Muscle of leg (tissue), 11 donors: ENCODE measurements around the gene CDC123. TPM values are rescaled to one million over a fixed set of nuclear protein-coding genes. Genes with fewer than 3 reads are reported as not detected.

Source experiments
- DNase-seq: peaks from one replicate; pipeline ENCODE4 v3.0.0; 2013
- H3K27ac ChIP-seq: one replicate; pipeline ENCODE4 v1.5.1; 2013; ENCODE audit warnings: mild to moderate bottlenecking, low read length, control low read depth
- H3K27me3 ChIP-seq: one replicate; pipeline ENCODE4 v1.6.1; 2013; ENCODE audit warnings: low read length; ENCODE audit not compliant: control insufficient read depth, insufficient read depth
- H3K36me3 ChIP-seq: one replicate; pipeline ENCODE4 v1.6.1; 2013; ENCODE audit warnings: low read length; ENCODE audit not compliant: control insufficient read depth, insufficient read depth
- H3K4me1 ChIP-seq: one replicate; pipeline ENCODE4 v1.6.1; 2013; ENCODE audit warnings: low read length; ENCODE audit not compliant: control insufficient read depth, insufficient read depth
- H3K4me3 ChIP-seq: one replicate; pipeline ENCODE4 v1.5.1; 2013; ENCODE audit warnings: low read length, control low read depth
- H3K9me3 ChIP-seq: replicated peaks from 2 replicates; pipeline ENCODE4 v1.6.1; 2013; ENCODE audit warnings: low read depth, low read length; ENCODE audit not compliant: control insufficient read depth
- WGBS: methylation state at CpG from one replicate; pipeline ENCODE4 v1.1.5; 2013; ENCODE audit warnings: missing lambda C conversion rate; ENCODE audit not compliant: insufficient coverage; 5-methylcytosine and 5-hydroxymethylcytosine counted together
- polyA plus RNA-seq, 8 donors: library from polyadenylated mRNA; unstranded; fragments of 120-200 nt; gene quantifications; one replicate each; pipeline versions ENCODE4 v1.2.1 to v1.2.3, GENCODE V29; 2013; ENCODE audit warnings: inconsistent platforms in 1 of 8, low replicate concordance in 1 of 8; ENCODE audit not compliant: insufficient read length in 8 of 8, insufficient read depth in 1 of 8
- total RNA-seq: library from RNA; stranded (reverse); fragments of 120-200 nt; gene quantifications from one replicate; pipeline ENCODE4 v1.2.4, GENCODE V29; 2013

Gene CDC123
- total and polyA plus RNA-seq, 9 donors = 60.2 to 97.7 (median 88.3) TPM

GRCh38 chr10:12201543-12201942, 5.6 kb downstream of the CDC123 start:
- DNase-seq = no peak
- 85% methylated on average over 3 of the region's 3 CpGs for WGBS
- Histone ChIP-seq H3K9me3 (no peaks in the 10 kb centered on the region), H3K27me3 (no peaks in the 10 kb centered on the region), H3K4me3 (no peak overlapping the region), H3K36me3 (peaks cover 39% of the 10 kb centered on the region), H3K27ac (no peak overlapping the region), H3K4me1 (no peaks in the 10 kb centered on the region)

- WGBS = 92% methylated on average over 2 of the region's 5 CpGs
- Histone ChIP-seq H3K27me3 (no peaks in the 10 kb centered on the region), H3K36me3 (peaks cover 39% of the 10 kb centered on the region), H3K4me1 (no peaks in the 10 kb centered on the region), H3K9me3 (no peaks in the 10 kb centered on the region), H3K4me3 (no peak overlapping the region), H3K27ac (no peak overlapping the region)
- no peak for DNase-seq
Measured at GRCh38 chr10:12202226-12202625, 6.2 kb downstream of the CDC123 start.

GRCh38 chr10:12205082-12205481, 9.1 kb downstream of the CDC123 start:
- DNase-seq = no peak
- Histone ChIP-seq H3K27me3 (no peaks in the 10 kb centered on the region), H3K9me3 (no peaks in the 10 kb centered on the region), H3K36me3 (peaks cover 42% of the 10 kb centered on the region), H3K4me1 (no peaks in the 10 kb centered on the region), H3K4me3 (no peak overlapping the region), H3K27ac (no peak overlapping the region)
- WGBS = 90% methylated on average over 2 of the region's 3 CpGs

- no peaks in the 10 kb centered on the region for H3K9me3 ChIP-seq
- H3K36me3 ChIP-seq = peaks cover 42% of the 10 kb centered on the region
- WGBS = no CpG with 5 or more reads among the region's 3 CpGs
- H3K27ac ChIP-seq = no peak overlapping the region
- DNase-seq = no peak
- no peak overlapping the region for H3K4me3 ChIP-seq
- no peaks in the 10 kb centered on the region for H3K27me3 ChIP-seq
- no peaks in the 10 kb centered on the region for H3K4me1 ChIP-seq
Measured at GRCh38 chr10:12207114-12207513, 11.1 kb downstream of the CDC123 start.

- Histone ChIP-seq H3K4me3 (no peak overlapping the region), H3K4me1 (no peaks in the 10 kb centered on the region), H3K36me3 (peaks cover 35% of the 10 kb centered on the region), H3K27ac (no peak overlapping the region), H3K9me3 (no peaks in the 10 kb centered on the region), H3K27me3 (no peaks in the 10 kb centered on the region)
- DNase-seq = no peak
- WGBS = 97% methylated on average over 4 of the region's 5 CpGs
Measured at GRCh38 chr10:12208460-12208859, 12.5 kb downstream of the CDC123 start.

GRCh38 chr10:12212454-12212853, 16.5 kb downstream of the CDC123 start:
- Histone ChIP-seq H3K27me3 (no peaks in the 10 kb centered on the region), H3K4me3 (no peak overlapping the region), H3K27ac (no peak overlapping the region), H3K9me3 (no peaks in the 10 kb centered on the region), H3K36me3 (peaks cover 39% of the 10 kb centered on the region), H3K4me1 (no peaks in the 10 kb centered on the region)
- no peak for DNase-seq
- 86% methylated on average over 1 of the region's 3 CpGs for WGBS

- H3K27me3 ChIP-seq = no peaks in the 10 kb centered on the region
- no peak overlapping the region for H3K4me3 ChIP-seq
- no peak overlapping the region for H3K27ac ChIP-seq
- no peaks in the 10 kb centered on the region for H3K9me3 ChIP-seq
- peaks cover 38% of the 10 kb centered on the region for H3K36me3 ChIP-seq
- WGBS = no CpG with 5 or more reads among the region's 3 CpGs
- DNase-seq = no peak
- no peaks in the 10 kb centered on the region for H3K4me1 ChIP-seq
Measured at GRCh38 chr10:12213621-12214020, 17.6 kb downstream of the CDC123 start.

- H3K27me3 ChIP-seq = no peaks in the 10 kb centered on the region
- WGBS = no CpG with 5 or more reads among the region's 4 CpGs
- no peaks in the 10 kb centered on the region for H3K9me3 ChIP-seq
- no peaks in the 10 kb centered on the region for H3K4me1 ChIP-seq
- peaks cover 41% of the 10 kb centered on the region for H3K36me3 ChIP-seq
- DNase-seq = no peak
- H3K27ac ChIP-seq = no peak overlapping the region
- H3K4me3 ChIP-seq = no peak overlapping the region
Measured at GRCh38 chr10:12214093-12214492, 18.1 kb downstream of the CDC123 start.

- DNase-seq = peak; percentile 61
- WGBS = no CpG with 5 or more reads among the region's 6 CpGs
Measured at GRCh38 chr10:12214763-12215218, 18.8 kb downstream of the CDC123 start.

GRCh38 chr10:12218991-12219390, 23.0 kb downstream of the CDC123 start:
- no peaks in the 10 kb centered on the region for H3K27me3 ChIP-seq
- 100% methylated on average over 2 of the region's 8 CpGs for WGBS
- H3K4me3 ChIP-seq = no peak overlapping the region
- H3K9me3 ChIP-seq = no peaks in the 10 kb centered on the region
- peaks cover 30% of the 10 kb centered on the region for H3K36me3 ChIP-seq
- no peaks in the 10 kb centered on the region for H3K4me1 ChIP-seq
- no peak overlapping the region for H3K27ac ChIP-seq
- DNase-seq = no peak

More at GRCh38 chr10:12214763-12215218, 18.8 kb downstream of the CDC123 start:
- Histone ChIP-seq H3K27me3 (no peaks in the 10 kb centered on the region), H3K4me1 (no peaks in the 10 kb centered on the region), H3K4me3 (no peak overlapping the region), H3K9me3 (no peaks in the 10 kb centered on the region), H3K36me3 (peaks cover 40% of the 10 kb centered on the region), H3K27ac (no peak overlapping the region)
